Measurements from ENCODE around the gene TLR5.

The TLR5 gene

DNA sequence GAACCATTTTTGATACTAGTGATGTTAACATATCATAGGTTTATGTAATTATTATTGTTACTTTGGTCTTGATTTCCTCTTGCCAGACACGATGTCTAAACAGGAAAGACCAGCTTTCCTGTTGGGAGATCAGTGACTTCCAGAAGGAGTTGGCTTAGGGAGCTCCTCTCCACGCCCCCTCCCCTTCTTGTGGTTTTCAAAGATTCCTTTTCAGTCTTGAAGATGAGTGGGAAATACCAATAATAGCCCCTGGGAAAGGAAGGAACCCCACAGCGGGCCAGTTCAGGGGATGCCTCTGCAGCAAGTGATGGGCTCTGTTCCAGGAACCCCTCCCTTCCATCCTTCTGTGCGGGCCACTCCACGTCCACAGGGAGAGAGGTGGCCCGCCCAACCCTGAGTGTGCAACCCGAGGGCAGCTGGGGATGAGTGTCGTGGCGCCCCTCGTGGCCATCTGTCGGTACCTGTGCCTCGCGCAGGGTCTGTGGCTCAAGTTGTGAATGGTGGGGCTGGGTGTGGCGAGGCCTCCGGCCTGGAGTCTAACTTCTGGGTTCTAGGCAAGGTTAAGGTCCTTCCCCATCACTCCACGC lies 65.7 kb downstream of the TLR5 start:
- H3K27ac Mint-ChIP-seq: no peak overlapping the region
- no peaks in the 10 kb centered on the region for H3K36me3 Mint-ChIP-seq
- peaks cover 7% of the 10 kb centered on the region for H3K27me3 Mint-ChIP-seq
- no peaks in the 10 kb centered on the region for H3K4me1 Mint-ChIP-seq (ENCODE audit: low read depth)
- no peak overlapping the region for H3K4me3 Mint-ChIP-seq
- no peaks in the 10 kb centered on the region for H3K9me3 Mint-ChIP-seq (ENCODE audit: low read depth)

DNA sequence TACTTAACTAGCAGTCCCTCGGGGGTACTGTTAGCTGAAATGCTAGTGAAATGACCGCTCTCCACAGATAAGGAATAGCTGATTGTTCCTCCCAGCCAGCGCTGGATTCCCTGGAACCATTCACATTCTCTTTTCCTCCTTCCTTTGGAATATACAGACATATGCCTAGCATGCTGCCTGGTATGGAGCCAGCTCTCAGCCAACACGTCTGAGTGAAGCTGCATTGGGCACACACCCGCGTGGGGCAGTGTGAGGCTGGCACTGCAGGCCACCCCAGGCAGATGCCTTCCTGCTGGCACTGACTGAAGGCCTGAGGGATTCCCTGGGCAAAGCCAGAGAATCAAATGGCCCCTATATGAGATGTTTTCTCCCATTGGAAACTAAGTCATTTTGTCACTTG lies 66.7 kb downstream of the TLR5 start:
- Mint-ChIP-seq H3K27ac (no peak overlapping the region), H3K36me3 (no peaks in the 10 kb centered on the region), H3K4me1 (ENCODE audit: low read depth) (no peaks in the 10 kb centered on the region), H3K9me3 (ENCODE audit: low read depth) (no peaks in the 10 kb centered on the region), H3K4me3 (no peak overlapping the region), H3K27me3 (peaks cover 7% of the 10 kb centered on the region)

DNA sequence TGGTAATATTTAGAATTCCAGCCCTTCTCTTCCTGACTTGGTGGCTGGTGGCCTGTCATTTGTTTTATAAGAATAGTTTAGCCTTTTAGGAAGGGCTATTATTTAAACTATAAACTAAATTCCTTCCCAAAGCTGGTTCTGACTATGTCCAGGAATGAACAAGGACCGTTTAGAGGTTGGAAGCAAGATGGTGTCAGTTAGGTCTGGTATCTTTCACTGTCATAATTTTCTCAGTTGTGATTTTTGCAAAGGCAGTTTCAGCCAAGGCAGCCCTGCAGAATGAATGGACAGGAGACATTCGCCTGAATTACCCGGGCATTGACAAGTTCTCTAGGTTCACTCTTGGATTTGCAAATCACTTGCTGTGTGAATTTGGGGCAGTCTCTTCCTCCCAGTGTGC lies 67.2 kb downstream of the TLR5 start:
- H3K4me1 Mint-ChIP-seq (ENCODE audit: low read depth): no peaks in the 10 kb centered on the region
- H3K27ac Mint-ChIP-seq: no peak overlapping the region
- H3K36me3 Mint-ChIP-seq: no peaks in the 10 kb centered on the region
- peaks cover 7% of the 10 kb centered on the region for H3K27me3 Mint-ChIP-seq
- H3K4me3 Mint-ChIP-seq: no peak overlapping the region
- H3K9me3 Mint-ChIP-seq (ENCODE audit: low read depth): no peaks in the 10 kb centered on the region

DNA sequence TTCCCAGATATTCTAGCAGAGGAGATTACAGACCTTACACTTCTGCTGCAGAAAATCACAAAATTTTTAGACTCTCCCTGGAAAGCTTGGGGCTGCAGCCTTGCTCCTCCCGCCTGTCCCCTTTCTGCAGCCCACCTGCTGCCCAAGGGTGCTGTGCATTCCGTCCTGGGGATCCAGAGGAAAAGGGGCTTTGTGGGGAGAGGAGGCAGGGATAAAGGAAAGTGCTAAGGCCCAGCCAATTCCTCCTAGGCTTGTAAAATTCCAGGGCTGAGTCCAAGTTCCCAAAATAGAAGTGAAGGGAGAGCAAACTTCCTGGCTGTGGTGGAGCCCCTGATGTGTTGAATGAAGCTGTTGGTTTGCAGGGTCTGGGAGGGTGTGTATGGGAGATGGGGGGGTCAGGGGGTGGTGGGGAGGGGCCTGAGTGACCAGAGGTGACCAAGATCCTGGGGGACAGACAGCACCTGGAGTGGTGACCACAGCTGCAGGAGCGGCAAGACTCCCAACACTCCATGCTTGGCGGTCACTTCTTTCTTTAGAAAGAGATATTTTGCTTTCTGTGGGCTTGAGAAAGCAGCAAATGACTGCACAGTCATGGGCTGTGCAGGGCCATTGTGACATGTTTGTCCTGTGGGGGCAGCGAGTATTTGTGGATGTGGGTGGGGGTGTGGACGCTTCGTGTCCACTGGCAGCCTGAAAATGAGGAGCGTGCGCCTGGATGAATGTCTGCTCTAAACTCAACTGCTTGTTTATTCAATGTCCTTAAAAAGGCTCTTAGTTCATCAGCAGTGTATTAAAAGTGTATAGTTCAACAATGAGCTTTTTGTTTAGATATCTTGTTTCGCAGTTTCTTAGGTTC lies 68.4 kb downstream of the TLR5 start:
- peaks cover 7% of the 10 kb centered on the region for H3K27me3 Mint-ChIP-seq
- H3K27ac Mint-ChIP-seq: no peak overlapping the region

DNA sequence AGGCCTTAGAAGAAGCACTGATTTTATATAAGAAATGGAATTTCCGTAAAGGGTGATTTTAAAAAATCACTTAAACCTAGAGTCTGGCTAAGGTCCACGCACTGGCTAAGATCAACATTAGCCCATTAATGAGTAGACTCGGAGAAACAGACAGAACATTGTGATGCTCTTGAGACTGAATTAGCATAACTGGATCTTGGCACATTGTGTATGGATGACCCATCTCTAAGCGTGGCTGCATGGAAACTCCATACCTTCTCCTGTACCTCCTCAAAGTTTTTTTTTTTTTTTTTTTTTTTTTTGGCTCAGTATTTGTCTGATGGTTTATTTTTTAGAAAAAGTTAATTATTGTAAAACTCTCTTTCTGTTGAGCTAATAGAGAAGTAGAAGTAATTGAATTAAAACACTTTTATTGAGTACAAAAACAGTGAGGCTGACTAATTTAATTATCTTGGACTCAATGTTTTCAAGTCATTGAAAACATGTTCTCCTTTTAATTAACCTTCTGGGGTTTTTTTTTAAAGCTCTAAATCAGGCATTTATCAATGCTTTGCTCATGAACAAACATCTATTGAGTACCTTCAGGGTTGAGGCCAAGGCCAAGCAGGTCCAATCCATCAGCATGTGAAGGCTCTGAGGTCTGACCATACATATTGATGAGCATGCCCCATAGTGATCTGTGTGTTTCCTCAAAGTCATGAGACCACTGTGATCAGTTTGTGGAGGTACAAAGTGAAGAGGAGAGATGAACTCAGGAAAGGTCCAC lies 74.0 kb downstream of the TLR5 start:
- Mint-ChIP-seq H3K27ac (no peak overlapping the region), H3K4me1 (ENCODE audit: low read depth) (no peaks in the 10 kb centered on the region), H3K27me3 (peaks cover 4% of the 10 kb centered on the region), H3K36me3 (no peaks in the 10 kb centered on the region), H3K9me3 (ENCODE audit: low read depth) (no peaks in the 10 kb centered on the region), H3K4me3 (no peak overlapping the region)

More for the DNA sequence above, 68.4 kb downstream of the TLR5 start:
- H3K4me3 Mint-ChIP-seq: no peak overlapping the region
- H3K36me3 Mint-ChIP-seq: no peaks in the 10 kb centered on the region
- H3K9me3 Mint-ChIP-seq (ENCODE audit: low read depth): no peaks in the 10 kb centered on the region
- no peaks in the 10 kb centered on the region for H3K4me1 Mint-ChIP-seq (ENCODE audit: low read depth)

DNA sequence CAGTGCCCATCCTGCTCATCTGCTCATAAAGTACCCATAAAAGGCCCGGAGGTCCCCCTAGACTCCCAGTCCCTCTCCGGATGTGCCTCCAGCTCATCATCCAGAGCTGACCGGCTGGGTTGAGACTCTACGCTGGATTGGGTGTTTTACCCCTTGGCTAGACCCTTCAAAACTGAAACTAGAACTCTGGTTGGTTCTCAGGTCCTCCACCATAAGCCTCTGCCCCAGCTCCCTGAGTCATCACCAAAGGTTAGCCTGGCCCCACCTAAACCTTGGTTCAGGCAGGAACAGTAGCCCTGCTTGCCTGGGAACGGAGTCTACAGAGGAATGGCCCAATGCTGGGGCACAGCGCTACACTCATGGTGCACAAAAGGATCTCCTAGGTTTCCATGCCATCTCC lies 75.1 kb downstream of the TLR5 start:
- Mint-ChIP-seq H3K27ac (no peak overlapping the region), H3K36me3 (no peaks in the 10 kb centered on the region), H3K4me3 (no peak overlapping the region), H3K9me3 (ENCODE audit: low read depth) (no peaks in the 10 kb centered on the region), H3K27me3 (no peaks in the 10 kb centered on the region), H3K4me1 (ENCODE audit: low read depth) (no peaks in the 10 kb centered on the region)

DNA sequence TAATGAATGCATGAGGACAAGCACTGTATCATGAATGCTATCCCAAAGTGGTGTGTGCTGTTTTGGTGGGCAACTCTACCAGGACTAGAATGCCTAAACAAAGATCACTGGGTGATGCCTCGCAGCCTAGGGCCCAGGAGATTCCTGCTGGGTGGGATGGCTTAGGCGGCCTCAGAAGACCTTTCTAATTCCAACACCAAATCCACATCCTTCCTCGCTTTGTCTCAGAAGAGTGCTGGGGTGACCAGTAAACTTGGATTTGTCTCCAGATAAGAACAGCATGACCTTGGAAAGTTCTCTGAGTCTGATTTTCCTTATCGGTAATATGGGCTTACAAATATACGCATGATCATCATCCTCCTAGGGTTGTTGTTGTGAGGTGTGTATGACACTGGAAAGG lies 76.6 kb downstream of the TLR5 start:
- H3K9me3 Mint-ChIP-seq (ENCODE audit: low read depth): no peaks in the 10 kb centered on the region
- no peak overlapping the region for H3K4me3 Mint-ChIP-seq
- H3K27me3 Mint-ChIP-seq: no peaks in the 10 kb centered on the region
- no peaks in the 10 kb centered on the region for H3K4me1 Mint-ChIP-seq (ENCODE audit: low read depth)
- H3K27ac Mint-ChIP-seq: no peak overlapping the region
- H3K36me3 Mint-ChIP-seq: no peaks in the 10 kb centered on the region

DNA sequence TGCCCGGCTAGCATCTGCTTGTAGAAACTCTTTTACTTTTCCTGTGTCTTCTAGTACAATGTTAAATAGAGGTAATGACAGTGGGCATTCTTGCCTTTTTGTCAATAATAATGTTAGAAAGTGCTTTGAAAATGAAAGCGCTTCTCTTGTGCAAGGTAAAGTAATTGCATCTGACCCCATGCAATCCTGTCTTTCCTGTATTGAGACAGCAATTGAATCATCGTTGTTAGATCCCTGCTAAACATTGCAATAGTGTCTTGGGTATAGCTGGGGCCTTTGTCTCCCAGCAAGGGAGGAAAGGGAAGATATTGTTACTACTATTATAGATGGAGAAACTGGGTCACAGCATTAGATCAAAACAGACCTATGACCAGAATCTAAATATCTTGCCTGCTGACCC lies 80.9 kb downstream of the TLR5 start:
- no peaks in the 10 kb centered on the region for H3K27me3 Mint-ChIP-seq
- no peaks in the 10 kb centered on the region for H3K36me3 Mint-ChIP-seq
- H3K9me3 Mint-ChIP-seq (ENCODE audit: low read depth): no peaks in the 10 kb centered on the region
- no peaks in the 10 kb centered on the region for H3K4me1 Mint-ChIP-seq (ENCODE audit: low read depth)
- H3K27ac Mint-ChIP-seq: no peak overlapping the region
- no peak overlapping the region for H3K4me3 Mint-ChIP-seq

DNA sequence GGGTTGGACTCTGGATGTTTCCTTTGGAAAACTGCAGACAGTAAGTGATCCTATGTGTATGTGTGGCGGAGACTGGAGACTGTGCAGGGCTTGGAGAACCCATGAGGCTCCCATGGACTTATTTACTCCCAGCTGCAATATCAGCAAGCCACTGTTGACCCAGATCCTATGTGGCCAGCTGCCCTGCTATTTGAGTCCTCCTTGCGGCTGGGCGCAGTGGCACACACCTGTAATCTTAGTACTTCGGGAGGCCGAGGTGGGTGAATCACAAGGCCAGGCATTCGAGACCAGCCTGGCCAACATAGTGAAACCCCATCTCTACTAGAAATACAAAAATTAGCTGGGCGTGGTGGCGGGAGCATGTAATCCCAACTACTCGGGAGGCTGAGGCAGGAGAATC lies 83.5 kb downstream of the TLR5 start:
- H3K27me3 Mint-ChIP-seq: no peaks in the 10 kb centered on the region
- no peak overlapping the region for H3K4me3 Mint-ChIP-seq
- H3K9me3 Mint-ChIP-seq (ENCODE audit: low read depth): no peaks in the 10 kb centered on the region
- H3K27ac Mint-ChIP-seq: no peak overlapping the region
- no peaks in the 10 kb centered on the region for H3K4me1 Mint-ChIP-seq (ENCODE audit: low read depth)
- no peaks in the 10 kb centered on the region for H3K36me3 Mint-ChIP-seq

All from activated naive CD8-positive, alpha-beta T cell (primary cell).